Neural crest cell (in vitro differentiated cells): ENCODE data around the gene PPP1R9A. TPM values are rescaled to one million over a fixed set of nuclear protein-coding genes. Genes with fewer than 3 reads are reported as not detected.
A peak's percentile ranks its signal among the peaks of the same experiment; 100 is the strongest.

ENCODE experiments used
- DNase-seq: peaks from one replicate; pipeline ENCODE4 v3.0.0; 2021; ENCODE audit warnings: low read depth, mixed read lengths, low spot score
- H3K27ac Mint-ChIP-seq: one replicate; pipeline ENCODE4 v1.8.0; 2021; ENCODE audit warnings: mild to moderate bottlenecking, mixed read lengths; ENCODE audit not compliant: unreplicated experiment
- H3K27me3 Mint-ChIP-seq: 2 replicates; pipeline ENCODE4 v1.8.0; 2021; ENCODE audit warnings: low read depth, mild to moderate bottlenecking, mixed read lengths
- H3K36me3 Mint-ChIP-seq: 2 replicates; pipeline ENCODE4 v1.8.0; 2021; ENCODE audit warnings: low read depth, mild to moderate bottlenecking, mixed read lengths
- H3K4me1 Mint-ChIP-seq: 2 replicates; pipeline ENCODE4 v1.8.0; 2021; ENCODE audit warnings: mixed read lengths
- H3K4me3 Mint-ChIP-seq: one replicate; pipeline ENCODE4 v1.8.0; 2021; ENCODE audit warnings: mild to moderate bottlenecking, mixed read lengths
- H3K9me3 Mint-ChIP-seq: 2 replicates; pipeline ENCODE4 v1.8.0; 2021; ENCODE audit warnings: mixed read lengths
- CTCF ChIP-seq: fragments of 200-600 bp; sonication (generic); conservative IDR thresholded peaks from 2 replicates; pipeline ENCODE4 v1.5.0; 2021; ENCODE audit warnings: antibody characterized with exemption, mild to moderate bottlenecking
- total RNA-seq: library from RNA; stranded (reverse); gene quantifications from 2 replicates; pipeline ENCODE4 v1.2.1, GENCODE V29; 2021

PPP1R9A gene
- total RNA-seq, 1 donor from 2014 or later = 21.2 TPM

- H3K9me3 Mint-ChIP-seq = no peaks in the 10 kb centered on the region
- no peaks in the 10 kb centered on the region for H3K27me3 Mint-ChIP-seq
- no peak for DNase-seq
- no peak for TF ChIP-seq CTCF
- no peak overlapping the region for H3K27ac Mint-ChIP-seq
- no peak overlapping the region for H3K4me3 Mint-ChIP-seq
- peaks cover 6% of the 10 kb centered on the region for H3K36me3 Mint-ChIP-seq
- peaks cover 31% of the 10 kb centered on the region for H3K4me1 Mint-ChIP-seq
These were observed 395.9 kb downstream of the PPP1R9A start for GRCh38 chr7:95303013-95303905.

- Mint-ChIP-seq H3K36me3 (peaks cover 3% of the 10 kb centered on the region), H3K9me3 (no peaks in the 10 kb centered on the region), H3K27me3 (no peaks in the 10 kb centered on the region), H3K4me3 (no peak overlapping the region), H3K27ac (peak overlapping the region; percentile 7), H3K4me1 (peaks cover 39% of the 10 kb centered on the region)
- TF ChIP-seq CTCF = no peak
- no peak for DNase-seq
These were observed 397.6 kb downstream of the PPP1R9A start for GRCh38 chr7:95304990-95305389.

- Mint-ChIP-seq H3K9me3 (no peaks in the 10 kb centered on the region), H3K27ac (no peak overlapping the region), H3K36me3 (no peaks in the 10 kb centered on the region), H3K4me3 (no peak overlapping the region), H3K27me3 (no peaks in the 10 kb centered on the region), H3K4me1 (peaks cover 22% of the 10 kb centered on the region)
- TF ChIP-seq CTCF = no peak
- no peak for DNase-seq
These were observed 402.6 kb downstream of the PPP1R9A start for GRCh38 chr7:95309951-95310350.

GRCh38 chr7:95311389-95311788, 404.0 kb downstream of the PPP1R9A start:
- DNase-seq = no peak
- no peaks in the 10 kb centered on the region for H3K9me3 Mint-ChIP-seq
- H3K27me3 Mint-ChIP-seq = no peaks in the 10 kb centered on the region
- H3K4me1 Mint-ChIP-seq = peaks cover 12% of the 10 kb centered on the region
- no peak for TF ChIP-seq CTCF
- no peak overlapping the region for H3K27ac Mint-ChIP-seq
- no peak overlapping the region for H3K4me3 Mint-ChIP-seq
- no peaks in the 10 kb centered on the region for H3K36me3 Mint-ChIP-seq

- H3K4me1 Mint-ChIP-seq = peaks cover 12% of the 10 kb centered on the region
These were observed 405.2 kb downstream of the PPP1R9A start for GRCh38 chr7:95312561-95312960.

More at GRCh38 chr7:95312561-95312960, 405.2 kb downstream of the PPP1R9A start:
- Mint-ChIP-seq H3K27ac (no peak overlapping the region), H3K36me3 (no peaks in the 10 kb centered on the region), H3K9me3 (no peaks in the 10 kb centered on the region), H3K27me3 (no peaks in the 10 kb centered on the region), H3K4me3 (no peak overlapping the region)
- no peak for TF ChIP-seq CTCF
- DNase-seq = no peak
